Breast epithelium (tissue), 3 donors: ENCODE results near the gene GFRA1.

ENCODE experiments used
- POLR2A ChIP-seq: fragments of 450-650 bp; IDR thresholded peaks from one replicate; pipeline ENCODE4 v1.6.1; 2016; ENCODE audit warnings: antibody characterized with exemption, mild to moderate bottlenecking, moderate library complexity
- POLR2AphosphoS5 ChIP-seq, 3 donors: sonication (generic); formaldehyde crosslinking; IDR thresholded peaks; one replicate each; pipeline ENCODE4 v1.6.1; 2017; ENCODE audit warnings: antibody characterized with exemption in 3 of 3
- TF ChIP-seq, protein P1 (sequence below), 3 donors: fragments of 450-650 bp; IDR thresholded peaks; one replicate each; pipeline ENCODE4 v1.5.1; 2016 to 2017; ENCODE audit warnings: antibody characterized with exemption in 3 of 3, mild to moderate bottlenecking in 3 of 3, moderate library complexity in 3 of 3

DNA sequence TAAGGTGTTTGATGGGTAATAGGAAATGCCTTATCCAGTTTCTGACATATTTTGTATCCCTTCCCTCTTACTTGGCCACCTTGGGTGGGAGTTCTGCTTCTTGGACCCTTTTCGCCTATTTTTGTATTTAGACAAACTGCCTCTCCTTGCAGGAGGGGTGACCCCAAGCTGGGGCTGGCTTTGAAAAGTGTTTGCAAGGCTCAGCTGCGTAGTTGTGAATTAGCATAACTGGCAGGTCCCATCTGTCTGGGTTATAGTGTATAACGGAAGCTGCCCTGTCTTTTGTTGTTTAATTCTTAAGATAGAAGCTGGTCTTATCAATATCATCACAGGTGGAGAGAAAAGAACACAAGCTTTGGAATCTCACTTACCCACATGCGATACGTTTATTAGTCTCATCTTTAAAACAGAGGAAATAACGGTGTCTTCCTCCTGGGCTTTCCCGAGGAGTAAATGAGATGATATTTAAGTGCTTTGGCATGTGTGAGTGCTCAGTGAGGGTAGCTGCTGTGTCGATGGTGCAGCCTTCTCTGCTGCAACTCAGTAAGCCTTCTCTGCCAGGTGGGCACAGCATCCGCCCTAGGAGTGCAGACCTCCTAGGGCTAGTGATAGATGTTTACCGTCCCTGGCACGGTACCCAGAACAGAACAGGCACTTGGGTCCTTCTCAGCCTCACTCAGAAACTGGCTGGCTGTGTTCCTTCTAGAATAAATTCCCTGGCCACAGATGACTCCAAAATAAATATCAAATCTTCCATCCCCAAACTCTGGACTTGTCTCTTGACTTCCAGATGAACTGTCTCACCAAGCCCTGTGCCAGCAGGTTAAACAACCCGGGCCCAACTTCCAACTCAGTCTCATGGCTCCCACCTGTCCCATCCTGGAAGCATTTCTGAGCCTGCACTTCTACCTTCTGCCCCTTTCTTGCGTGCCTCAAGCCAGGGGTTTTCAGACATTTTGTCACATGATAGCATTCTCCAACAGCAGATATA is 227.3 kb downstream of the GFRA1 start:
- TF ChIP-seq POLR2A (no peak), POLR2AphosphoS5 (IDR thresholded peaks at IDR 0.05) (no peak)
- TF ChIP-seq, protein P1, sequence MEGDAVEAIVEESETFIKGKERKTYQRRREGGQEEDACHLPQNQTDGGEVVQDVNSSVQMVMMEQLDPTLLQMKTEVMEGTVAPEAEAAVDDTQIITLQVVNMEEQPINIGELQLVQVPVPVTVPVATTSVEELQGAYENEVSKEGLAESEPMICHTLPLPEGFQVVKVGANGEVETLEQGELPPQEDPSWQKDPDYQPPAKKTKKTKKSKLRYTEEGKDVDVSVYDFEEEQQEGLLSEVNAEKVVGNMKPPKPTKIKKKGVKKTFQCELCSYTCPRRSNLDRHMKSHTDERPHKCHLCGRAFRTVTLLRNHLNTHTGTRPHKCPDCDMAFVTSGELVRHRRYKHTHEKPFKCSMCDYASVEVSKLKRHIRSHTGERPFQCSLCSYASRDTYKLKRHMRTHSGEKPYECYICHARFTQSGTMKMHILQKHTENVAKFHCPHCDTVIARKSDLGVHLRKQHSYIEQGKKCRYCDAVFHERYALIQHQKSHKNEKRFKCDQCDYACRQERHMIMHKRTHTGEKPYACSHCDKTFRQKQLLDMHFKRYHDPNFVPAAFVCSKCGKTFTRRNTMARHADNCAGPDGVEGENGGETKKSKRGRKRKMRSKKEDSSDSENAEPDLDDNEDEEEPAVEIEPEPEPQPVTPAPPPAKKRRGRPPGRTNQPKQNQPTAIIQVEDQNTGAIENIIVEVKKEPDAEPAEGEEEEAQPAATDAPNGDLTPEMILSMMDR (IDR thresholded peaks at IDR 0.05): no peak
